ENCODE results near the gene CALHM5. TPM values are rescaled to one million over a fixed set of nuclear protein-coding genes. Genes with fewer than 3 reads are reported as not detected.

CALHM5 gene
- total and polyA plus RNA-seq, 8 donors: under 0.01 to 4.2 (median 0.22) TPM

GRCh38 chr6:116465246-116465645 lies 46.2 kb upstream of the CALHM5 start:
- Histone ChIP-seq H3K4me3 (no peak overlapping the region), H3K4me1 (peaks cover 0 to 16% (median 11%) of the 10 kb centered on the region in 4 donors), H3K9me3 (no peaks in the 10 kb centered on the region), H3K27ac (peak overlapping the region in 1 of 5 donors; percentile 16), H3K27me3 (peaks cover 0 to 29% (median 9%) of the 10 kb centered on the region in 3 donors), H3K36me3 (no peaks in the 10 kb centered on the region)
- intact Hi-C loops (cut with DNase I; ENCODE audit: low total_unique reads): no loop called here
- peak in 1 of 2 donors; percentile 60 for DNase-seq
- 36 to 51% (median 47%) methylated on average over 5 of the region's 5 CpGs for WGBS, 5 donors
- no peak for TF ChIP-seq POLR2A (IDR thresholded peaks at IDR 0.05)
- no peak for TF ChIP-seq CTCF (IDR thresholded peaks at IDR 0.05)
- TF ChIP-seq POLR2AphosphoS5 (IDR thresholded peaks at IDR 0.05): no peak
- no peak for TF ChIP-seq EP300 (IDR thresholded peaks at IDR 0.05)

DNA sequence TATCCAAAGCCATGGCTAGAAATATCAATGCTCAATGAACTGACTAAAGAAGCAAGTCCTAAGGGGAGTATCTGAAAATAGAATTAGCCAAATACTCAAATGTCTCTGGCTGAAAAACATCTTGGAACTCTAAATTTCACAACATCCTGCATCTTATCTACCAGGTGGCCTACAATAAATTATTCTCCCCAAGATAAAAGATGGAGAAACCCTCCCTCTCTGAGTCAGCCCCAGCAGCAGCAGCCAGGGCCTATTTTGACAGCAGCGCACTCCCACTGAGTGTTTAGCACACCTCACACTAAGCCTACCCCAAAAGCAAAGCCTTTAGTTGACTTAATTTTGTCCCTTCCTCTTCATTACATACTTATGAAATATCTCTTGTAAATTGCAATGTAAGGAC lies 44.3 kb upstream of the CALHM5 start:
- peaks cover 0 to 24% (median 5%) of the 10 kb centered on the region in 3 donors for H3K27me3 ChIP-seq
- no peaks in the 10 kb centered on the region for H3K9me3 ChIP-seq
- H3K27ac ChIP-seq: no peak overlapping the region
- TF ChIP-seq POLR2AphosphoS5 (IDR thresholded peaks at IDR 0.05) (no peak), CTCF (IDR thresholded peaks at IDR 0.05) (no peak)
- H3K4me3 ChIP-seq: no peak overlapping the region
- 91 to 98% (median 95%) methylated on average over 1 of the region's 1 CpG for WGBS, 5 donors
- intact Hi-C loops (cut with DNase I; ENCODE audit: low total_unique reads): no loop called here
- no peak for DNase-seq
- peaks cover 0 to 6% (median 5%) of the 10 kb centered on the region in 4 donors for H3K4me1 ChIP-seq
- H3K36me3 ChIP-seq: no peaks in the 10 kb centered on the region

GRCh38 chr6:116467514-116467913 lies 43.9 kb upstream of the CALHM5 start:
- Histone ChIP-seq H3K27me3 (peaks cover 0 to 20% (median under 1%) of the 10 kb centered on the region in 3 donors), H3K4me3 (no peak overlapping the region), H3K9me3 (no peaks in the 10 kb centered on the region), H3K4me1 (peaks cover 0 to 2% (median under 1%) of the 10 kb centered on the region in 4 donors), H3K27ac (no peak overlapping the region), H3K36me3 (no peaks in the 10 kb centered on the region)
- no peak for DNase-seq
- intact Hi-C loops (cut with DNase I; ENCODE audit: low total_unique reads): no loop called here
- no peak for TF ChIP-seq EP300 (IDR thresholded peaks at IDR 0.05)
- TF ChIP-seq POLR2A (IDR thresholded peaks at IDR 0.05): no peak
- TF ChIP-seq CTCF (IDR thresholded peaks at IDR 0.05): no peak
- no peak for TF ChIP-seq POLR2AphosphoS5 (IDR thresholded peaks at IDR 0.05)

GRCh38 chr6:116468293-116468692 lies 43.1 kb upstream of the CALHM5 start:
- WGBS, 5 donors: 19 to 70% (median 45%) methylated on average over 1 of the region's 1 CpG
- no peak for DNase-seq

More at GRCh38 chr6:116468293-116468692, 43.1 kb upstream of the CALHM5 start:
- Histone ChIP-seq H3K36me3 (no peaks in the 10 kb centered on the region), H3K4me1 (no peaks in the 10 kb centered on the region), H3K9me3 (no peaks in the 10 kb centered on the region), H3K4me3 (no peak overlapping the region), H3K27me3 (peaks cover 0 to 12% (median 0%) of the 10 kb centered on the region in 3 donors), H3K27ac (no peak overlapping the region)
- intact Hi-C loops (cut with DNase I; ENCODE audit: low total_unique reads): no loop called here
- TF ChIP-seq POLR2A (IDR thresholded peaks at IDR 0.05) (no peak), POLR2AphosphoS5 (IDR thresholded peaks at IDR 0.05) (no peak), EP300 (IDR thresholded peaks at IDR 0.05) (no peak), CTCF (IDR thresholded peaks at IDR 0.05) (no peak)
